GM19025 (cell line): ENCODE measurements around the gene CYP2D6.
"Not testable (repeated sequence)": the region's sequence is repeated elsewhere in the genome, so short reads cannot be mapped to it uniquely, and the experiment has no call there.

Experiments used
- ATAC-seq: cut with Tn5 transposase; IDR thresholded peaks from one replicate; pipeline ENCODE4 v1.9.1; 2021; ENCODE audit warnings: mild to moderate bottlenecking, low read depth, moderate library complexity; ENCODE audit not compliant: unreplicated experiment

CYP2D6 gene

DNA sequence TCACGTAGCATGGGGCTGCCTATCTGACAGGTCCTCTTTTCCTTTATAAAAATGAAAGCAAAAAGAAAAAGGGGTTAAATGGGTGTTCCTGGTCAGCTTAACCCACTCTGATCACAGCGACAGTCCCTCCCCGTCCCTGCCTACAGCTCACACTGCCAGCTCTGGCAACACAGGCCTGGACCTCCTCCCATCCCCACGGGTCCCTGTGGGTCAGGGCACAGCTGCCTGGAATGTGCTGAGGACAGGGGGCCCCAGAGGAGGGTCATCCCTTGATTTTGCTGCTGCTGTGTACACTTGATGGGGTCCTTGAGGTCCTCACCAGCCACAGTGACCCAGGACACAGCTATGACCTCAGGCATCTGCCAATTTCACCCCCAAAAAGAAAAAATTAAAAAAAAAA, 29.6 kb upstream of the CYP2D6 start:
- ATAC-seq, result no peak

DNA sequence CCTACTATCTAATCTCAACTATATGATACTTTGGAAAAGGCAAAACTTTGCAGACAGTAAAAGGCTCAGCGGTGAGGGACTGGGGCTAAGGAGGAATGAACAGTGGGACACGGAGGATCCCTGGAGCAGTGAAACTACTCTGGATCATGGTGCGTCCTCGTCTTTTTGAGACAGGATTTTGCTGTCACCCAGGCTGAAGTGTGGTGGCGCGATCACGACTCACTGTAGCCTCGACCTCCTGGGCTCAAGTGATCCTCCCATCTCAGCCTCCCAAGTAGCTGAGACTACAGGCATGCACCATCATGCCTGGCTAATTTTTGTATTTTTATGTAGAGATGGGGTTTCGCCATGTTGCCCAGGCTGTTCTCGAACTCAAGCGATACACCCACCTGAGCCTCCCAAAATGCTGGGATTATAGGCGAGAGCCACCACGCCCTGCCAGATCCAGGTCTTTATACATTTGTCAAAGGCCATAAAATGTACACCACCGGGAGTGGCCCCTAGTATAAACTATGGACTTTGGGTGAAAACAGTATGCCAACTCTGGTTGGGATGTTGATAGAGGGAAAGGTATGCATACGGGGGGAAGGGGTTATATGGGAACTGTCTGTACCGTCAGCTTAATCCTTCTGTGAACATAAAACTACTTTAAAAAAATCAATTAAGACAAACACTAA, 28.0 kb upstream of the CYP2D6 start:
- no peak for ATAC-seq

DNA sequence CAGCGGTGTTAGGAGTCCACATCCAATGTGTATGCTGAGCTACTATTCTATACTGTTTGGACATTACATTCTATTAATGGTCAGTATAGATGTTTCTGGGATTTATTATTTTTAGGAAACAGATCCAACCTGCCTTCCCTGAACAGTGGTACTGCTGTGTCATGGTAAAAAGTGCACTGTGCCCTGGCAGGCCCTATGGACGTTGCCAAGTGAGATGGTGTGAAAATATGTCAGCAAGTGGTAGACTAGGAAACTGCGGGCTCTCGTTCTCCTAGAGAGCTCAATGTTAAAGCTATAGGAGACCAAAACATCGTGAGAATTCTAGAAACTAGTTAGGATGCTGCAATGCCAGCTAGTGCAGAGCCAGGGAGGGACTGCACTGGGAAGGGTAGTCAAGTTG, 26.0 kb upstream of the CYP2D6 start:
- ATAC-seq, result no peak

DNA sequence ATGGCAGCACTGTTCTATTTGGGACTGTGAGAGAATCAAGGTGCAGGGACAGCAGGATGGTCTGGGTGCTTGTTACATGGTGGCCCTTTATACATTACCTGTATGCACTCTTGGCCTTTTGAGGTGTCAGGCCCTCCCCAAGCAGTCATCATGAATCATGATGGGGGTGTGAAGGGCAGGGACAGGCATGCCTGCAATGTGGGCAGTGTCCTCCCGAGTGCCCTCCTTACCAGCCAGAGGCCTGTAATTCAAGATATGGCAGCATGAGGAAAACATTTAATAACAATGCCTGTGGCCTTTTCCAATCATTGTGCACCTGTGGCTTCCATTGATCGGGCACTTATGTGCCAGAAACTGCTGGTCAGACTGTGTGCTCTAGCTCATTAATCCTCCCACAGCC, 25.5 kb upstream of the CYP2D6 start:
- no peak for ATAC-seq

DNA sequence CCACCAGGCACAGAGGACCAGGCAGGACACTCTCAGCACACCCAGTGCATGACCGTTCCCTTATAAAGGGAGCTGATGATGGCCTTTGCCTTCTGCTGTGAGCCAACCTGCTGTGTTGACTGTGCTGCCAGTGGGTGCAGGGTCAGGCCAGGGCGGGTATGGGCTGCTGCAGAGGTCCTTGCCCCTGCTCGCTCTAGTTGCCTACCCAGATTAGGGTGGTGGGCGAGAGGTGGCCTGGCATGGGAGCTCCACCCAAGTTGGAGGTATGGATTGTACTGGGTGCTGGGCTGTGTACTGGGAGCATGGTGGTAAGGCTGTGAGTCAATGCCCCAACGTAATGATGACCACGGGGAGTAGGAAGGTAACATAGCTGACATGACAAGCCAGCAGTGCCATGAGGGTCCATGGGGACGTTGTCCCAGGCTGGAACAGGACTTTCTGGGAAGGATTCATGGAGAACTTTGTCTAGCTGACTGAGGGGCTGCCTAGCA, 24.5 kb upstream of the CYP2D6 start:
- ATAC-seq, result no peak

DNA sequence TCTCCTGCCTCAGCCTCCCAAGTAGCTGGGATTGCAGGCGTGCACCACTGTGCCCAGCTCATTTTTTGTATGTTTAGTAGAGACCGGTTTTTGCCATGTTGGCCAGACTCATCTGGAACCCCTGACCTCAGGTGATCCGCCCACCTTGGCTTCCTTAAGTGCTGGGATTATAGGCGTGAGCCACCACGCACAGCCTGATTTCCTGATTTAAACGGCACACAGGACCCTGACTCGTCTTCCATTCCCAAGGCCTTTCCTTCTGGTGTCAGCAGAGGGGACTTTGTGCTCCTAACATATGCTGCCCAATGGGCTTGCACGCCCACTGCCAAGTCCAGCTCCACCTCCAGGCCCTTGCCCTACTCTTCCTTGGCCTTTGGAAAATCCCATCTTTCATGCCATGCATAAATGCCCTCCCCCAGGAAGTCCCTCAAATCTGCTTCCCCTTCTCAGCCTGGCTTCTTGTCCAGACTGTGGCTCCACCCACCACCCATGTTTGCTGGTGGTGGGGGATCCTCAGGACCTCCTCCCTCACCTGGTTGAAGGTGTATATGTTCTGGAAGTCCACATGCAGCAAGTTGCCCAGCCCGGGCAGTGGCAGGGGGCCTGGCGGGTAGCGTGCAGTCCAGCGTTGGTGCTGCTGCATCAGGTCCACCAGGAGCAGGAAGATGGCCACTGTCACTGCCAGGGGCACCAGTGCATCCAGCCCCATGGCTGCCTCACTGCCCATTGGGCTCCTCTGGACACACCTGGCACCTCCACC, 23.9 kb upstream of the CYP2D6 start:
- ATAC-seq, result no peak

DNA sequence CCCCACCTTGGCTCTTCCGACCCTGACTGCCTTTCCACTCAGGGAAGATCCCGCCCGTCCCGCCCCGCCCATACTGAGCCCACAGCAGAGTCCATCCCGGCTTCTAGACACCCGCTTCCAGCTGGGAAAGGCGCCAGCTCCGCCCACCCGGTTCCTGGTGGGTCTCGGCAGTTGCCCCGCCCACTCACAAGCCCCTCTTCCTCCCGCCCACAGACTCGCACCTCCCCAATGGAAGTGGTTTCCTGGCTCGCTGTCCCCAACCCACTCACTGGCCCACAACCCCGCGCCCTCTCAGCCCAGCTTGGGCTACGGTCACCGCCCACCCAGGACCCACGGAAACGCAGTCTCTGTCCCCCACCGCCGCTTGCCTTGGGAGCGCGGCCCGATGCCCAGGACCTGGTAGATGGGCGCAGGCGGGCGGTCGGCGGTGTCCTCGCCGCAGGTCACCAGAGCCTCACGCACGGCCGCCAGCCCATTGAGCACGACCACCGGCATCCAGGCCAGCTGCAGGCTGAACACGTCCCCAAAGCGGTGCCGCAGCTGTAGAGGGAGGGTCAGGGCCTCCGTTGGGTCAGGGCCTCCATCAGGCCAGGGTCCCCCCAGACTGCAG, 22.2 kb upstream of the CYP2D6 start:
- ATAC-seq, result no peak

DNA sequence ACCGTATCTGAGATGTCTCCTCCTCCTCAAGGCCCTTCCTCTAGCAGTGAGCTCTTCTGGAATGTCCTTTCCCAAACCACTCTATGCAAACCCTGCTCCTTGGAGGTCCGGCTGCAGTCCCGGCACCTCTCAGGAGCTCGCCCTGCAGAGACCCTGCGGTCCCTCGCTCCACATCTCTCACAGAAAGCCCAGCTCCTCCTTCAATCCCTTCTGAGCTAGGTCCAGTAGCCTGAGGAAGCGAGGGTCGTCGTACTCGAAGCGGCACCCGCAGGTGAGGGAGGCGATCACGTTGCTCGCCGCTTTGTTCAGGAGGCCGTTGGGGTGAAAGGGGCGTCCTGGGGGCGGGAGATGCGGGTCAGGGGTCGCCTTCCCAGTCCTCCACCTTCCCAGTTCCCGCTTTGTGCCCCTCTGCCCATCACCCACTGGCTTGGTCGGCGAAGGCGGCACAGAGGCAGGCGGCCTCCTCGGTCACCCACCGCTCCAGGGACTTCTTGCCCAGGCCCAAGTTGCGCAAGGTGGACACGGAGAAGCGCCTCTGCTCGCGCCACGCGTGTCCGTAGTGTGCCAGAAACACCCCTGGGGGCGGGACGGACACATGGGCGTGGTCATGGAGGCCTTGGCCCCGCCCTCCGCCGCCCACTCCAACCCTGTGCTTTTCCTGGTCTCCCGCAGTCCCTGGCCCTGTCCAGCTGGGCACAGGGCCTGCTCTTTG, 21.5 kb upstream of the CYP2D6 start:
- ATAC-seq, result no peak

DNA sequence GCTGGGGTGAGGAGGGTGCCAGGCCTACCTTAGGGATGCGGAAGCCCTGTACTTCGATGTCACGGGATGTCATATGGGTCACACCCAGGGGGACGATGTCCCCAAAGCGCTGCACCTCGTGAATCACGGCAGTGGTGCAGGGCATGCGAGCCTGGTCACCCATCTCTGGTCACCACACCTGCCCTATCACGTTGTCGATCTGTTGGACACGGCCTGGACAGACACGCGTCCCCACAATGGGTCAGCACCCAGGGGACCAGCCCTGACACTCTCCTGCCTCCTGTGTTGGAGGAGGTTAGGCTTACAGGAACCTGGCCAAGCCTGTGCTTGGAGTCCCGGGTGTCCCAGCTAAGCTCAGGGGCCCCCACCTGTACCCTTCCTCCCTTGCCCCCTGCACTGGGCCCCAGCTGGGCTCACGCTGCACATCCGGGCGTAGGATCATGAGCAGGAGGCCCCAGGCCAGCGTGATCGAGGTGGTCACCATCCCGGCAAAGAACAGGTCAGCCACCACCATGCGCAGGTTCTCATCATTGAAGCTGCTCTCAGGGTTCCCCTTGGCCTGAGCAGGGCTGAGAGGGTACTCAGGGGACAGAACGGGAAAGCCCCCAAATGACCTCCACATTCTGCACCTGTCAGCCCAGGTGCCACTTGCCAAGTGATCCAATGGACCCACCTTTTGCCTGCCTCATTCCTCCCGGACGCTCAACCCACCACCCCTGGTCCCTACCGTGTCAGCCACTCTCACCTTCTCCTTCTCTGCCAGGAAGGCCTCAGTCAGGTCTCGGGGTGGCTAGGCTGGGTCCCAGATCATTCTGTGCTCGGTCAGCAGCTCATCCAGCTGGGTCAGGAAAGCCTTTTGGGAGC, 20.3 kb upstream of the CYP2D6 start:
- ATAC-seq, result no peak

DNA sequence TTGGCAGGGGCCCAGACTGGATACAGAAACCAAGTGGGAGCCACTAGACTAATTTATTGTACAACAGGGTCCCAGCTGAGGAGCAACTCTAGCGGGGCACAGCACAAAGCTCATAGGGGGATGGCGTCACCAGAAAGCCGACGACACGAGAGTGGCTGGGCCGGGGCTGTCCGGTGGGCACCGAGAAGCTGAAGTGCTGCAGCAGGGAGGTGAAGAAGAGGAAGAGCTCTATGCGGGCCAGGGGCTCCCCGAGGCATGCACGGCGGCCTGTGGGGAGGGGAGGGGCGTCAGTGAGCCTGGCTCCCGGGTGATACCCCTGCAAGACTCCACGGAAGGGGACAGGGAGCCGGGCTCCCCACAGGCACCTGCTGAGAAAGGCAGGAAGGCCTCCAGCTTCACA, 19.2 kb upstream of the CYP2D6 start:
- ATAC-seq, result not testable (repeated sequence)

DNA sequence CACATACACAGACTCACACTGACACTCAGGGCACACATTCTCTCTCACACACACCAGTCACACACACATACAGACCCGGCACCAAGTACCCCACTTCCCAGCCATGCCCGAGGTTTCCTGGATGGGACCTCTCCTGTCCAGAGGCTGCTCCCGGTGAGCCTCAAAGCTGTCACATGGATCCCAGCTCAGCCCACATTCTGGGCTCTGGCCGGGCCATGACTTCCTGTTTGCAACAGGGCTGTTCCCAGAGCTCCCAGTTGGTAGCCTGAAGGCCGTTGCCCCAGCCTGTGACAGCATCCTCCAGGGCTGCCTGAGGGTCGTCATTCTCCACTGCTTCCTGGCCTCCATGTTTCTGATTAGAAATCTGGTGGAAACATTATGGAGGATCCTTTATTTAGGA, 14.6 kb upstream of the CYP2D6 start:
- ATAC-seq, result no peak

DNA sequence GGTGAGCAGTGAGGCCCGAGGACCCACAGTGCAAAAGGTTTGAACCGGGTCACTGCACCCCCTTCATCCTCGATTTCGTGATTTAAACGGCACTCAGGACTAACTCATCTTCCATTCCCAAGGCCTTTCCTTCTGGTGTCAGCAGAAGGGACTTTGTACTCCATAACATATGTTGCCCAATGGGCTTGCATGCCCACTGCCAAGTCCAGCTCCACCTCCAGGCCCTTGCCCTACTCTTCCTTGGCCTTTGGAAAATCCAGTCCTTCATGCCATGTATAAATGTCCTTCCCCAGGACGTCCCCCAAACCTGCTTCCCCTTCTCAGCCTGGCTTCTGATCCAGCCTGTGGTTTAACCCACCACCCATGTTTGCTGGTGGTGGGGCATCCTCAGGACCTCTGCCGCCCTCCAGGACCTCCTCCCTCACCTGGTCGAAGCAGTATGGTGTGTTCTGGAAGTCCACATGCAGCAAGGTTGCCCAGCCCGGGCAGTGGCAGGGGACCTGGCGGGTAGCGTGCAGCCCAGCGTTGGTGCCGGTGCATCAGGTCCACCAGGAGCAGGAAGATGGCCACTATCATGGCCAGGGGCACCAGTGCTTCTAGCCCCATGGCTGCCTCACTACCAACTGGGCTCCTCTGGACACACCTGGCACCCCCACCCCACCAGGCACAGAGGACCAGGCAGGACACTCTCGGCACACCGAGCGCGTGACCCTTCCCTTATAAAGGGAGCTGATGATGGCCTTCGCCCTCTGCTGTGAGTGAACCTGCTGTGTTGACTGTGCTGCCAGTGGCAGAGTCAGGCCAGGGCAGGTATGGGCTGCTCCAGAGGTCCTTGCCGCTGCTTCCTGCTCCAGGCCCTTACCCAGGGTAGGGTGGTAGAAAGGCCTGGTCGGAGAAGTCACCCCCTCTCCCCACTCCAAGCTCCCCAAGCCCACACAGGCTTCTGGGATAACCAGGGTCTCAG, 13.5 kb upstream of the CYP2D6 start:
- not testable (repeated sequence) for ATAC-seq

DNA sequence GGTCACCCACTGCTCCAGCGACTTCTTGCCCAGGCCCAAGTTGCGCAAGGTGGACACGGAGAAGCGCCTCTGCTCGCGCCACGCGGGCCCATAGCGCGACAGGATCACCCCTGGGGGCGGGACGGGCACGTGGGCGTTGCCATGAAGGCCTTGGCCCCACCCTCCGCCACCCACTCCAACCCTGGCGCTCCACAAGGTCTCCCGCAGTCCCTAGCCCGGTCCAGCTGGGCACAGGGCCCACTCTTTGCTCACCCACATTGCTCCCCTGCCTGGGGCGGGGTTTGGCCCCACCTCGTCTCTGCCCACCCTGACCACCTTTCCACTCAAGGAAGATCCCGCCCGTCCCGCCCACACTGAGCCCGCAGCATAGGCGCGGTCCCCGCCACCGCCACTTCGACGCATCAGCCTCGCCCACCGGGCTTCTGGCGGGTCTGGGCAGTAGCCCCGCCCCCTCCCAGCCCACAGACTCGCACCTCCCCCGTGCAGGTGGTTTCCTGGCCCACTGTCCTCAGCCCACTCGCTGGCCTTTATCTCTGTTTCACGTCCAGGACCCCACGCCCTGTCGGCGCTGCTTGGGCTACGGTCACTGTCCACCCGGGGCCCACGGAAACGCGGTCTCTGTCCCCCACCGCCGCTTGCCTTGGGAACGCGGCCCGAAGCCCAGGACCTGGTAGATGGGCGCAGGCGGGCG, 12.3 kb upstream of the CYP2D6 start:
- no peak for ATAC-seq

DNA sequence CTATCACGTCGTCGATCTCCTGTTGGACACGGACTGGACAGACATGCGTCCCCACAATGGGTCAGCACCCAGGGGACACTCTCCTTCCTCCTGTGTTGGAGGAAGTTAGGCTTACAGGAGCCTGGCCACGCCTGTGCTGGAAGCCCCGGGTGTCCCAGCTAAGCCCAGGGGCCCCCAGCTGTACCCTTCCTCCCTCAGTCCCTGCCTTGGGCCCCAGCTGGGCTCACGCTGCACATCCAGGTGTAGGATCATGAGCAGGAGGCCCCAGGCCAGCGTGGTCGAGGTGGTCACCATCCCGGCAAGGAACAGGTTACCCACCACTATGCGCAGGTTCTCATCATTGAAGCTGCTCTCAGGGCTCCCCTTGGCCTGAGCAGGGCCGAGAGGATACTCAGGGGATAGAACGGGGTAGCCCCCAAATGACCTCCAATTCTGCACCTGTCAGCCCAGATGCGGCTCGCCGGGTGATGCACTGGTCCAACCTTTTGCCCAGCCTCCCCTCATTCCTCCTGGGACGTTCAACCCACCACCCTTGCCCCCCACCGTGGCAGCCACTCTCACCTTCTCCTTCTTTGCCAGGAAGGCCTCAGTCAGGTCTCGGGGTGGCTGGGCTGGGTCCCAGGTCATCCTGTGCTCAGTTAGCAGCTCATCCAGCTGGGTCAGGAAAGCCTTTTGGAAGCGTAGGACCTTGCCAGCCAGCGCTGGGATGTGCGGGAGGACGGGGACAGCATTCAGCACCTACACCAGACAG, 10.9 kb upstream of the CYP2D6 start:
- not testable (repeated sequence) for ATAC-seq

DNA sequence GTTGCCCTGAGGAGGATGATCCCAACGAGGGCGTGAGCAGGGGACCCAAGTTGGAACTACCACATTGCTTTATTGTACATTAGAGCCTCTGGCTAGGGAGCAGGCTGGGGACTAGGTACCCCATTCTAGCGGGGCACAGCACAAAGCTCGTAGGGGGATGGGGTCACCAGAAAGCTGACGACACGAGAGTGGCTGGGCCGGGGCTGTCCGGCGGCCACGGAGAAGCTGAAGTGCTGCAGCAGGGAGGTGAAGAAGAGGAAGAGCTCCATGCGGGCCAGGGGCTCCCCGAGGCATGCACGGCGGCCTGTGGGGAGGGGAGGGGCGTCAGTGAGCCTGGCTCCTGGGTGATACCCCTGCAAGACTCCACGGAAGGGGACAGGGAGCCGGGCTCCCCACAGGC, 9.5 kb upstream of the CYP2D6 start:
- ATAC-seq, result not testable (repeated sequence)

DNA sequence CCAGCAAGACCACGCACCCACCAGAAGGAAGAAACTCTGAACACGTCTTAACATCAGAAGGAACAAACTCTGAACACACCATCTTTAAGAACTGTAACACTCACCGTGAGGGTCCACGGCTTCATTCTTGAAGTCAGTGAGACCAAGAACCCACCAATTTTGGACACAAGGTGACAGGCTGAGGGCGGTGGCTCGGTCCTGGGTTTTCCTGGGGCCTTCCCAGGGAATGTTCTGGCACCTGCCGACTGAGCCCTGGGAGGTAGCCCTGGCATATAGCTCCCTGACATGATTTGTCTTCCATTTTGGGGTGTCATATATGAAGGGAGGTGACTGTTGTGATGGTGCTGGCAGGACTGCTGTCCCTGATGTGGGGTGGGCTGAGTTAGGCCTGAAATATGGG, 8.9 kb upstream of the CYP2D6 start:
- not testable (repeated sequence) for ATAC-seq

DNA sequence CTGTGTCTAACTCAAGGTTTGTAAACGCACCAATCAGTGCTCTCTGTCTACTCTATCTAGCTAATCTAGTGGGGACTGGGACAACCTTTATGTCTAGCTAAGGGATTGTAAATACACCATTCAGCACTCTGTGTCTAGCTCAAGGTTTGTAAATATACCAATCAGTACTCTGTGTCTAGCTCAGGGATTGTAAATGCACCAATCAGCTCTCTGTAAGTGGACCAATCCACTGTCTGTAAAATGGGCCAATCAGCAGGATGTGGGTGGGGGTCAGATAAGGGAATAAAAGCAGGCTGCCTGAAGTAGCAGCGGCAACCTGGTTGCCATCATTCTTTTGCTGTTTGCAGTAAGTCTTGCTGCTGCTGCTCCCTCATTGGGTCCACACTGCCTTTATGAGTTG, 8.4 kb upstream of the CYP2D6 start:
- no peak for ATAC-seq
